Transverse colon (tissue), 4 donors: ENCODE results near the gene C2orf78. TPM values are rescaled to one million over a fixed set of nuclear protein-coding genes. Genes with fewer than 3 reads are reported as not detected.
"Not testable (repeated sequence)": the region's sequence is repeated elsewhere in the genome, so short reads cannot be mapped to it uniquely, and the experiment has no call there.

Experiments used
- DNase-seq: peaks from one replicate; pipeline ENCODE4 v3.0.0-alpha.2; 2019
- H3K27ac ChIP-seq, 4 donors: fragments of 200-600 bp; sonication (generic); 2 replicates each; pipeline ENCODE4 v1.5.1; 2016 to 2018; ENCODE audit warnings: inconsistent platforms in 4 of 4
- H3K27me3 ChIP-seq: fragments of 200-600 bp; sonication (generic); 2 replicates; pipeline ENCODE4 v1.5.1; 2017; ENCODE audit warnings: inconsistent platforms
- H3K36me3 ChIP-seq, 4 donors: fragments of 200-600 bp; sonication (generic); 2 replicates each; pipeline ENCODE4 v1.5.1; 2017 to 2019; ENCODE audit warnings: inconsistent platforms in 4 of 4
- H3K4me1 ChIP-seq, 4 donors: fragments of 200-600 bp; sonication (generic); 2 replicates each; pipeline ENCODE4 v1.5.1; 2017 to 2020; ENCODE audit warnings: inconsistent platforms in 4 of 4
- H3K4me3 ChIP-seq, 4 donors: fragments of 200-600 bp; sonication (generic); 1 replicate in 1 of 4; 2 replicates in 3 of 4; pipeline versions ENCODE4 v1.5.1 to v1.6.1; 2017 to 2019; ENCODE audit warnings: inconsistent platforms in 4 of 4
- H3K9me3 ChIP-seq, 2 donors: fragments of 200-600 bp; sonication (generic); 2 replicates each; pipeline ENCODE4 v1.5.1; 2017 to 2019; ENCODE audit warnings: inconsistent platforms in 2 of 2
- EP300 ChIP-seq: sonication (generic); formaldehyde crosslinking; IDR thresholded peaks from one replicate; pipeline ENCODE4 v1.6.1; 2017; ENCODE audit warnings: antibody characterized with exemption, low read depth
- POLR2A ChIP-seq: fragments of 450-650 bp; IDR thresholded peaks from one replicate; pipeline ENCODE4 v1.6.1; 2016; ENCODE audit warnings: antibody characterized with exemption, mild to moderate bottlenecking, moderate library complexity
- POLR2AphosphoS5 ChIP-seq, 3 donors: sonication (generic); formaldehyde crosslinking; IDR thresholded peaks; one replicate each; pipeline ENCODE4 v1.6.1; 2016; ENCODE audit warnings: antibody characterized with exemption in 3 of 3
- WGBS, 2 donors: methylation state at CpG; one replicate each; pipeline ENCODE4 v1.1.5; 2018; ENCODE audit warnings: low coverage in 1 of 2; 5-methylcytosine and 5-hydroxymethylcytosine counted together
- in situ Hi-C, 4 donors: fragments of 200-750 bp; cut with MboI; loops; one replicate each; pipeline versions ENCODE4 v1.15.0 to v1.15.1; 2017; ENCODE audit warnings: low sequenced_read_pairs in 3 of 4, low pct_ligation_motif_present in 1 of 4, low pct_unique_long_range_greater_than_20kb in 1 of 4
- intact Hi-C: fragments of 100-400 bp; cut with DNase I; formaldehyde crosslinking; loops from one replicate; pipeline ENCODE4 v1.15.1; 2023; ENCODE audit warnings: low total_unique reads
- total RNA-seq, 4 donors: library from RNA; depleted of rRNA; stranded (reverse); fragments of >200 nt; gene quantifications; one replicate each; pipeline ENCODE4 v1.1.0, GENCODE V29; 2016
- TF ChIP-seq, protein P1 (sequence below), 5 experiments: fragments of 200-600 bp in 3 of 5; fragments of 450-650 bp in 2 of 5; sonication (generic) in 3 of 5; IDR thresholded peaks; 1 replicate in 2 of 5; 2 replicates in 3 of 5; pipeline ENCODE4 v1.5.1; 2016 to 2017; ENCODE audit warnings: antibody characterized with exemption in 5 of 5, inconsistent platforms in 3 of 5, mild to moderate bottlenecking in 2 of 5, moderate library complexity in 1 of 5

The C2orf78 gene
- total RNA-seq, 4 donors from 2014 or later, result not detected

DNA sequence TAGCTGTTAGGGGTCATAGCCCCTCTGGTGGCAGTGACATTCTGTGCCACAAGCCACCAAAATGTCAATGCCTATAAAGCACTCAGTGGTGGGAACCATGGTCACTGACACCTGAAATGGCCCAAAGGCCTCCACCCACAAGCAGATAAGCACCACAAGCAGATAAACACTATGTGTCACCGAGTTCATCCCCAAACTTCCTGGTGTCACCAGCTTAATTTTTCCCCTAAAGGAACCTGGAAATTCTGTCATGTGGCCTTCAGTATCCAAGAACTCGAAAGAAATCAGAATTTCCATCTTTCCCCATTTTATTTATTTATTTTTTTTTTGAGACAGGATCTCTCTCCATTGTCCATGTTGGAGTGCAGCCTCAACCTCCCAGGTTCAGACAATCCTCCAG is 43.2 kb upstream of the C2orf78 start:
- Histone ChIP-seq H3K4me3 (no peak overlapping the region), H3K27me3 (no peaks in the 10 kb centered on the region), H3K36me3 (no peaks in the 10 kb centered on the region), H3K9me3 (no peaks in the 10 kb centered on the region), H3K4me1 (peaks cover 7 to 14% (median 9%) of the 10 kb centered on the region in 4 donors), H3K27ac (no peak overlapping the region)
- no peak for DNase-seq
- intact Hi-C loops (no loop called here), in situ Hi-C loops (loop anchor here in 1 of 4 donors (25.0 kb wide), 1 partner anchor 503 kb away; the partner anchor contains the start of genes CCT7 and PRADC1)
- WGBS, 2 donors, result 84 to 95% methylated on average over 2 of the region's 2 CpGs
- TF ChIP-seq POLR2AphosphoS5 (IDR thresholded peaks at IDR 0.05), result no peak
- TF ChIP-seq POLR2A, result no peak
- no peak for TF ChIP-seq EP300

DNA sequence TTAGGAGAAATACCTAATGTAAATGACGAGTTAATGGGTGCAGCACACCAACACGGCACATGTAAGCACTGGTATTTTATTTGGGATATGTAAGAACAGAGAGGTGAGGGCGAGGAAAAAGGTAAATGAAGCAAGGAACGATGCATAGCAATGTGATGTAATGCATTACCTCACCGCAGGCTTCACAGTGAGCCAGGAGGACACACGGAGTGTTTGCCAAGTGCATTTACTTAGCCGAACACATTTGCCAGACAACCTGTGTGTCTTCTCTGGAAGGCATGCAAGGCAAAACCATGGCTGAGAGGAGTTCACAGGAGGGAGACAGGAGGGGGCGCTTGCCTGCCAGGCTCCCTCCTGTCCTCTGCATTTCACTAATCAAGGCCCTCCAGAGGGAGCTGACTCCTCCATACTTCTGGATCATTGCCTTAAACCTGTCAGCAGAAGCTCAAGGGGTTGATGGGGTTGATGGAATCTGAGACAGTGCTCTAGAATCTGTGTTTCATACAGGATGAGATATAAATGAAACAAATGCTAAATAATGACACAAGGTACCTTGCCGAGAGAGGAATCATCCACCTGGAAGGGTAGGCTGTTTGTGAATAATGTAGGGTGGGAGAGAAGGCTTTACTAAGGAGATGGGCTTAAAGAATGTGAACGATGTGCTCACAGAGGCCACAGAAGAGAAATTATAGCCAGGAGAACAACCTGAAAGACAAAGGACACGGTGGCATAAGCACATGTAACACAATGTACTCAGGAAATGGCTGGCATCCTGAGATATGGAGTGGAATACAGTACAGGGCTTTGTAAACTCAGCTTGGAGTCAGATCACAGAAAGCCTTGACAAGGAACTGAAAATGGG is 37.7 kb upstream of the C2orf78 start:
- 92 to 96% methylated on average over 9 to 11 of the region's 11 CpGs for WGBS, 2 donors
- H3K27ac ChIP-seq, result no peak overlapping the region
- TF ChIP-seq POLR2A, result no peak
- no peak for TF ChIP-seq POLR2AphosphoS5 (IDR thresholded peaks at IDR 0.05)
- no peak for TF ChIP-seq EP300
- TF ChIP-seq, protein P1, sequence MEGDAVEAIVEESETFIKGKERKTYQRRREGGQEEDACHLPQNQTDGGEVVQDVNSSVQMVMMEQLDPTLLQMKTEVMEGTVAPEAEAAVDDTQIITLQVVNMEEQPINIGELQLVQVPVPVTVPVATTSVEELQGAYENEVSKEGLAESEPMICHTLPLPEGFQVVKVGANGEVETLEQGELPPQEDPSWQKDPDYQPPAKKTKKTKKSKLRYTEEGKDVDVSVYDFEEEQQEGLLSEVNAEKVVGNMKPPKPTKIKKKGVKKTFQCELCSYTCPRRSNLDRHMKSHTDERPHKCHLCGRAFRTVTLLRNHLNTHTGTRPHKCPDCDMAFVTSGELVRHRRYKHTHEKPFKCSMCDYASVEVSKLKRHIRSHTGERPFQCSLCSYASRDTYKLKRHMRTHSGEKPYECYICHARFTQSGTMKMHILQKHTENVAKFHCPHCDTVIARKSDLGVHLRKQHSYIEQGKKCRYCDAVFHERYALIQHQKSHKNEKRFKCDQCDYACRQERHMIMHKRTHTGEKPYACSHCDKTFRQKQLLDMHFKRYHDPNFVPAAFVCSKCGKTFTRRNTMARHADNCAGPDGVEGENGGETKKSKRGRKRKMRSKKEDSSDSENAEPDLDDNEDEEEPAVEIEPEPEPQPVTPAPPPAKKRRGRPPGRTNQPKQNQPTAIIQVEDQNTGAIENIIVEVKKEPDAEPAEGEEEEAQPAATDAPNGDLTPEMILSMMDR (IDR thresholded peaks at IDR 0.05), result no peak

DNA sequence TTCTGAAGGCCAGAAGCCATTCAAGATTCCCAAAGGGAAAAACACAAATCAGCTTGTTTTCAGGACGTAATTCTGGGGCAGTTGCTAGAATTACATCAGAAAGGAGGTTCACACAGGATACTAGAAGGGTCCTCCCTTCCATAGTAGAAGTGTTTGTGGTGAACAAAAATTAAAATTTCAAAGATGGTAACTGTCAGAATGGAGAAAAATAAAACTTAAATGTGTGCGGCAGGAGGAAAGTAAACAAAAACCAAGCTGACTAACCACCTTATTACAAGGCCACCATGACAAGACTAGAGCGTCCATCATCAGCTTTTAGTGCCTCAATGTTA is 37.1 kb upstream of the C2orf78 start:
- Histone ChIP-seq H3K9me3 (no peaks in the 10 kb centered on the region), H3K4me1 (no peaks in the 10 kb centered on the region), H3K27ac (no peak overlapping the region), H3K27me3 (no peaks in the 10 kb centered on the region), H3K4me3 (no peak overlapping the region), H3K36me3 (peaks cover 0 to 11% (median 0%) of the 10 kb centered on the region in 4 donors)
- in situ Hi-C loops (loop anchor here in 1 of 4 donors (25.0 kb wide), 1 partner anchor 510 kb away; the partner anchor contains the start of genes CCT7 and PRADC1), intact Hi-C loops (no loop called here)
- TF ChIP-seq POLR2AphosphoS5 (IDR thresholded peaks at IDR 0.05), result no peak
- no peak for TF ChIP-seq EP300
- TF ChIP-seq, protein P1 (IDR thresholded peaks at IDR 0.05), result no peak
- no peak for TF ChIP-seq POLR2A
- no peak for DNase-seq
- 90 to 94% methylated on average over 2 to 3 of the region's 3 CpGs for WGBS, 2 donors

More for the DNA sequence above, 37.7 kb upstream of the C2orf78 start:
- intact Hi-C loops, result no loop called here
- H3K4me1 ChIP-seq, result no peaks in the 10 kb centered on the region
- DNase-seq, result no peak
- H3K9me3 ChIP-seq, result no peaks in the 10 kb centered on the region
- no peaks in the 10 kb centered on the region for H3K27me3 ChIP-seq
- no peak overlapping the region for H3K4me3 ChIP-seq
- H3K36me3 ChIP-seq, result peaks cover 0 to 11% (median 0%) of the 10 kb centered on the region in 4 donors
- in situ Hi-C loops, result loop anchor here in 1 of 4 donors (25.0 kb wide), 1 partner anchor 509 kb away; the partner anchor contains the start of genes CCT7 and PRADC1

DNA sequence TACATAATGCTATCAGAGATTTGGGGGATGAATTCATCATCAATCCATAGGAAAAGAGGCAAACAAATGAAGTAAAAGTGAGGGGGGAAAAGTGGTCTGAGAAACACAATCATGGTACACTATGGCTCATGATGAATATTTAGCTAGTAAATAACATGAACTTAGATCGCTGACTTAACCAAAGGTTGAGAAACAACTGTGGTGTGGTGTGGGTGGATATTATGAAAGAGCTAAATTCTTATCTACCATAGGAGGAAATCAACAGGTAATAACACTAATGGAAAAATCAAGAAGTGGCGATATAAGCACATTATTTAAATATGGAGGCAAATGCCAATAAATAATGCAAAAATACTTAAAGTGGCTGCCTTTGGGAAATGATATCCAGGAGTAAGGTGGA is 34.7 kb upstream of the C2orf78 start:
- in situ Hi-C loops (loop anchor here in 1 of 4 donors (25.0 kb wide), 1 partner anchor 512 kb away; the partner anchor contains the start of genes CCT7 and PRADC1), intact Hi-C loops (no loop called here)
- no peak for TF ChIP-seq EP300
- TF ChIP-seq, protein P1 (IDR thresholded peaks at IDR 0.05), result no peak
- no peak for TF ChIP-seq POLR2A
- TF ChIP-seq POLR2AphosphoS5 (IDR thresholded peaks at IDR 0.05), result no peak
- no peak for DNase-seq
- H3K36me3 ChIP-seq, result peaks cover 0 to 11% (median 0%) of the 10 kb centered on the region in 4 donors
- WGBS, 2 donors, result 88 to 93% methylated on average over 2 of the region's 2 CpGs
- no peaks in the 10 kb centered on the region for H3K4me1 ChIP-seq
- no peaks in the 10 kb centered on the region for H3K9me3 ChIP-seq
- H3K27ac ChIP-seq, result no peak overlapping the region
- no peak overlapping the region for H3K4me3 ChIP-seq
- H3K27me3 ChIP-seq, result no peaks in the 10 kb centered on the region

DNA sequence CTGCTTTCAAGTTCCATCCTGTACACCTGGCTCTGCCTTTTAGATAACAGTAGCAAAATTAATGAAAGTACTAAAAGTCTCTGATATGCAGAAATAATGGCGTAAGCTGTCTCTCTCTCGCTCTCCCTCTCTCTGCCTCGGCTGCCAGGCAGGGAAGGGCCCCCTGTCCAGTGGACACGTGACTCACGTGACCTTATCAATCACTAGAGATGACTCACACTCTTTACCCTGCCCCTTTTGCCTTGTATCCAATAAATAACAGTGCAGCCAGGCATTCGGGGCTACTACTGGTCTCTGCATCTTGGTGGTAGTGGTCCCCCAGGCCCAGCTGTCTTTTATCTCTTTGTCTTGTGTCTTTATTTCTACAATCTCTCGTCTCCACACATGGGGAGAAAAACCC is 29.7 kb upstream of the C2orf78 start:
- H3K4me3 ChIP-seq, H3K4me1 ChIP-seq, H3K36me3 ChIP-seq, in situ Hi-C loops, H3K27ac ChIP-seq, H3K9me3 ChIP-seq, H3K27me3 ChIP-seq, intact Hi-C loops, DNase-seq: not testable (repeated sequence)
- 84 to 86% methylated on average over 5 to 7 of the region's 7 CpGs for WGBS, 2 donors
